ENCODE data around the gene PRDM10.
"Not testable (repeated sequence)": the region's sequence is repeated elsewhere in the genome, so short reads cannot be mapped to it uniquely, and the experiment has no call there.

The PRDM10 gene

DNA sequence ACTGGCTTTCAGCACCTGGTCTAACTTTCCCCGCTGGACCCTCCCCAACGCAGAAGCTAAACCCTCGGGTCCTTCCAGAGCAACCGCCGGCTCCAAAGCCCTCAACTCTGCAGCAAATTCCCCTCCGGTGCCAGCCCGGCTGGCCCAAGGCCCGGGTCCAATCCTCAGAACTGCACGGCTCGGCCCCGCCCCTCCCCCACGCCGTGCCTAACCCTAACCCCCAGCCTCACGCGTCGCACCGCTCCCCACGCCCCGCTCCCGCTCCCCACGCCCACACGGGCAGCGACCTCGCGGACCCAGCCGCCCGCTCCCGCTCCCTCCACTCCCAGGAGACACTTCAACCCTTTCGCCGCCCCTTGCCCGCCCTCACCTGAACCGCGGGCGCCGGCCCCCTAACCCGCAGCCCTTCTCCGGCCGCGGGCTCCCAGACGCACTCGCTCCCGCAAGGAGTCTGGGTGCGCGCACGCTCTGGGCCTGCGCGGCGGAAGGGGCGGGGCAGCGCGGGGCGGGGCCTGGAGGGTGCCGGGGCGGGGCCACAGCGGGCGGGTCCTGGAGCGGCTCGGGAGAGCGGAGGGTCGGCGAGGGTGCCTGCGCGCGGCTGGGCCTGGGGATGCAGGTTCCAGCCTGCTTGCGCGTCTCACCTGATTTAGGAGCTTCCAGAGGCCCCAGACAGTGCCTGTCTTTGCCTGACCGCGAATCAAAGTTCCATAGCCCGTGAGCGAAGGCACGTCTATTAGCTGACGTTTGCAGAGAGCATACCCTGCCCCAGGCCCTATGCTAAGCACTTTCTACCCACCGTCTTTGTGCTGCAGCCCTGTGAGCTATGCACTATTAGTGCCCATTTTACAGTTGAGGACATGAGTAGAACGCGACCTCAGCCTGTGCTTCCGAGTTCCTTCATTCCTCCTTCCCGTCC, 107.3 kb downstream of the PRDM10 start, which contains the start of gene NFRKB:
Gene NFRKB, minus strand, starts transcription at position 453 of the 916 bp plus-strand sequence. CDS start 2,729 bp downstream, outside the sequence.
- TF ChIP-seq ZNF274 (IDR thresholded peaks at IDR 0.05; ENCODE audit: low read depth, low read length), result no peak
- H3K4me3 ChIP-seq (ENCODE audit: low read length), result peak within 1 kb of the TSS; percentile 96

DNA sequence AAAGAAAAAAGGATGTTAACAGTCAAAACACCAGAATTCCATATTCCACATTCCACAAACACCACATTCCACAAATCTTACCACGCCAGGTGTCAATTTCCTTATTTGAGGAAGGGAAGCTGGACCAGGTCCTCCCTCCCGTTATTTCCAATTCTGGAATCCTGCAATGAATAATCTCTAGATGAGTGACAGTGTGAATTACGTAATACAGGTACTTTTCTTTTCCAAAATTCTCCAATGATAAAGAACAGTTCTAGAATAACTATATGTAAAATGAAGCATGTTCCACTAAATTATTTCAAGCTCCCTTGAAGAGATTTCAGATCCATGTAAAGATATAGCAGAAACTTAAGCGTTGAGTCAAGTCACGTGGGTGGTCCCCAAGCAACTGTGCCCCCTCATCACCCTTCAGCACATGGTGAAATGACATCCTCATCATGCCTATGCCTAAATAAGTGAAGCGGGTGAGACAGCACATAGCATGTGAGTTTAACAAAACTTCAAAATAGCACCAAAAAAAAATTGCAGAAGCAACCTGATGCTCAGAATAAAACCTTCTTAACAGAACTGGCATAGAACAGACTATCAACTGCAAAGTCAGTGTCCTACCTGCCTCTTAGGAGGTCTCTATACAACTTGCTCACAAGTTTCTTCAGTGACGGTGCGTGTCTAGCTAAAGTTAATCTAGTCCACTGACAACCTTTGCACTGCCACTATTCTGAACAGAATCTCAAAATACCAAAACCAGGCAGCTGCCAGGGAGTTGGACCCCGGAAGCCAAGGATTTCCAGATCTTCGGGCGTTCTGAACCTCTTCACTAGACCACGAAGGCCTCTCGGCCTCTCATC, 108.1 kb downstream of the PRDM10 start:
- peak overlapping the region; percentile 96 for H3K4me3 ChIP-seq (ENCODE audit: low read length)
- no peak for TF ChIP-seq ZNF274 (IDR thresholded peaks at IDR 0.05; ENCODE audit: low read depth, low read length)

DNA sequence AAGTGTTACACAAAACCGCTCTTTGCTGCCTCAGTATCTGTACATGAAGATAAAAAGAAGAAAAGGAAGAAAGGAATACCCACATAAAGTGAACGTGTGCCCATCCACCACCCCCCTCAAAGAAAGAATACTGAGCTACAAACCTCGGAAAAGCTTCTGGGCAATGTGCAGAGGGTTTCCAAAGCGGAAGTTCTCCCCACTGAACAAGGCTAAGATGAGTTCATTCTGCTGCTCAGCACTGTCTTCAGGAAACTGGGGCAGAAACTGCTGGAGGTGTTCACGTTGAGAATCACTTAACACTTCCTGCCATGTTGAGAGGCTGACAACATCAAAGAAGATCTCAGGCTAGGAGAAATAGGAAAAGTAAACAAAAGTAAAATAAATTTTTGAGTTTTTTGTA, 114.2 kb downstream of the PRDM10 start:
- TF ChIP-seq ZNF274 (IDR thresholded peaks at IDR 0.05; ENCODE audit: low read depth, low read length), result no peak
- no peak overlapping the region for H3K4me3 ChIP-seq (ENCODE audit: low read length)

DNA sequence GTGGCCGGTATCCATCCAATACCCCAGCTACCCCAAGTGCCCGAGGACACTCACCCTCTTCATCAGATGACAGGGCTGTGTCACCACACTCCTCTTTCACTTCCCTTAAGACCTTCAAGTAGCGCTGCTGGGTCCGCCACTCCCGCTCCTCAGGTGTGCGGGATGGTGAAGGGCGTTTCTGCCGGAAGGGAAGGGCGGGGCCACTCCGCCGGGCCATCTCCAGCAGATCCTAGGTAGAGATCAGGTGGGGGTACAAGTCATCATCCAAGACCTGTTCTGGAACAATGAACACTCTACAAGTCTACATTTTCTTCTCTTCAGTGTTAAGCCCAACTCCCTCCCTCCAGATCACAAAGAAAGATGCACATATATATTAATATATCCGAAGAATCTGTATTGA, 117.3 kb downstream of the PRDM10 start:
- H3K4me3 ChIP-seq (ENCODE audit: low read length), result no peak overlapping the region
- no peak for TF ChIP-seq ZNF274 (IDR thresholded peaks at IDR 0.05; ENCODE audit: low read depth, low read length)

DNA sequence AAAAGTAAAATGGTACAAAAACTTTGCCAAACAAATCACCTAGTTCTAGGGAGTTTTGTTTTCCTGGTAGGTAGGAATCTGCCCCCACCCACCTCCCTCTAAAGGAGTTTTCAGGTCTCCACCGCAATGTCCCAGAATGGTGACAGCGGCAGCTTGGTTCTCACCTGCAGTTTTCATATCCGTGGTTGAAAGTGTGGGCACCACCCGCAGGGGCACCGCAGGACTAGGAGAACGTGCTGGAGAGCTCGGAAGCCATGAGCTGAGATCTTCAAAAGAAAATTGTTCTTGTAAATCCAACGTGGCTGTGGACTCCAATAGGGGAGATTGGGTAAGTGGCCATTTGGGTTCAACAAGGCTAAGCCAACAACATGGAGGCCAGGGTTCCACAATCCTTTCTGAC, 118.1 kb downstream of the PRDM10 start:
- H3K4me3 ChIP-seq (ENCODE audit: low read length), result no peak overlapping the region
- TF ChIP-seq ZNF274 (IDR thresholded peaks at IDR 0.05; ENCODE audit: low read depth, low read length), result no peak

DNA sequence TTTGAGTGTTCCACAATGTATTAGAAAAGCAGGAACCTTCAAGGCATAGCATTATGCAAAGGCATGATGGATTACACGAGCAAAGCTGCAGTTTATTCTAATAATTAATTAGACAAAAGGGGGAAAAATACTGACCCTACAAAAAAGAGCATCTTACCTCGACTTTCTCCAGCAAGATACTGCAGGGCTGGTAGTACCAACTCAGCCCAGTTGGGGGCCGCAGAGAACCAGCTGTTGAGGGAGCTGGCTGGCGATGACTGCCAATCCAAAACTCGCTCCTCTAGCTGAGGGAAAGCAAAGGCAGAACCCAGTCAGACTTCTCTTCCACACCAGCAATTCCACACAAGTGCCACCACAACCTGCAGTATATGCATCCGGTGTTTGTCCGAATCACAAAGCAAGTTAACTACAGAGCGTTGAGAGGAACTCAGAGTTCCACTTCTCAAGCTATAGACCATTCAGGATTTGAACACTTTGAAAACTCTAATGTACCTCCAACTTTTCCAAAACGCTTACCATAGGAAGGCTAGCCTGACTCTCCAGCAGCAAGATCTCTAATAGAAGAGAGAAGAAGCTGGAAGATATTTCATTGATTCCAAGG, 121.0 kb downstream of the PRDM10 start:
- H3K4me3 ChIP-seq (ENCODE audit: low read length), result no peak overlapping the region

DNA sequence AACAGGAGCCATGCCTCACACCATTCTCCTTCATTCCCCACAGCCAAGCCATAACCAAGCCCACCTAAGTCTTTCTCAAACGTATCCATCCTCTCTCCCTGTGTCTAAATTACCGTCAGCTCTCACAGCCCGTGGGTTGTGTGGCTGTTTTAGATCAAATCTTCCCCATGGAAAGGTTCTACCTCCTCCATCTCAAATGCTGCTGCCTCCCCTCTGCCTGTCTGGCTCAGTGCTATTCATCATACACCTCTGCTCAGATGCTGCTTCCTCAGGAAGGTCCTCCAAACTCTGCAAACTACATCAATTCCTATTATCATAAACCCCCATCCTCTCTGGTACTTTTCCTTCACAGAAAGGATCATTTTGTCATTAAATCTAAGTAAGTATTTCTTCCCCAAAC, 122.3 kb downstream of the PRDM10 start:
- no peak overlapping the region for H3K4me3 ChIP-seq (ENCODE audit: low read length)
- TF ChIP-seq ZNF274 (IDR thresholded peaks at IDR 0.05; ENCODE audit: low read depth, low read length), result no peak

More for the DNA sequence above, 121.0 kb downstream of the PRDM10 start:
- no peak for TF ChIP-seq ZNF274 (IDR thresholded peaks at IDR 0.05; ENCODE audit: low read depth, low read length)

DNA sequence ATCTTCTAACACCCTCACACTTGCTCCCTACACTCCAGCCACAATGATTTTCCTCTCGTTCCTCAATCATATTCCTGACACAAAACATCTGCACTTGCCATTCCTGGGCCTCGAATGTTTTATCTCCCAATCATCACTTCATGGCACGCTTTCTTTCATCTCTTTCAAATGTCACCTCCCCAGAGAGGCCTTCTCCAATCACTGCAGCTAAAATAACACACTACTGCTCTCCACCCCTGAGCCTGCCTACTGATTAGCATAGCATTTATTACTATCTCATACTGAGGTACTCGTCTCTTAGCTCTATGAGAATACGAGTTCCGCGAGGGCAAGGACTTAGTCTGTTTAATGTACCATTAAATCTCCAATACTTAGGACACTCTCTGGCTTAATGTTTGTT, 130.7 kb downstream of the PRDM10 start:
- no peak for TF ChIP-seq ZNF274 (IDR thresholded peaks at IDR 0.05; ENCODE audit: low read depth, low read length)
- H3K4me3 ChIP-seq (ENCODE audit: low read length), result no peak overlapping the region

DNA sequence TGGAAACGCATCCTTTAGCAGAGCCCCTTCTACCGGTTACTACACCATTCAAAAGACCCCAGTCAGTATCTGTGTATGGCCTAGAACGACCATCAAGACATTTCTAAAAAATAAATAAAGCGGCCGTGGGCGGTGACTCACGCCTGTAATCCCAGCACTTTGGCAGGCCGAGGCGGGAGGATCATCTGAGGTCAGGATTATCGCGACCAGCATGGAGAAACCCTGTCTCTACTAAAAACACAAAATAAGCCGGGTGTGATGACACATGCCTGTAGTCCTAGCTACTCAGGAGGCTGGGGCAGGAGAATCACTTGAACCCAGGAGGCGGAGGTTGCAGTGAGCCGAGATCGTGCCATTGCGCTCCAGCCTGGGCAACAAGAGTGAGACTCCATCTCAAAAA, 134.0 kb downstream of the PRDM10 start:
- not testable (repeated sequence) for H3K4me3 ChIP-seq (ENCODE audit: low read length)

DNA sequence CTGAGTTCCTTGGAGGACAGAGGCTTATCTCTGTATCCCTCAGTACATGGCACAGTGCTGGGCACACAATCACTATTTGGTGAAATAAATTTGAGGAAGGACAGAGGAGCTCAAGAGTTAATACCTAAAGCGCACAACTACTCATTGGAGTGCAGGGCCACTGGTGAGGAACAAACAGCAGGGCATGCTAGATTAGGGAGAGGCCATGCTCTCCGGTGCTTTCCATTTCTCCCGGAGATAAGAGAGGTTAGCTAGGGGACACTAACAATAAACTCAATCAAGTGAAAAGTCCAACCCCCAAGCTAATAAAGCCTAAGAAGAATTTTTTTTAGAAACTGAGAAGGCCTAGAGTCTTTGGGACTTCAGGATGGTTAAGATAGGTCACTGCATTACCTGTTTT, 136.3 kb downstream of the PRDM10 start:
- no peak for TF ChIP-seq ZNF274 (IDR thresholded peaks at IDR 0.05; ENCODE audit: low read depth, low read length)
- no peak overlapping the region for H3K4me3 ChIP-seq (ENCODE audit: low read length)

DNA sequence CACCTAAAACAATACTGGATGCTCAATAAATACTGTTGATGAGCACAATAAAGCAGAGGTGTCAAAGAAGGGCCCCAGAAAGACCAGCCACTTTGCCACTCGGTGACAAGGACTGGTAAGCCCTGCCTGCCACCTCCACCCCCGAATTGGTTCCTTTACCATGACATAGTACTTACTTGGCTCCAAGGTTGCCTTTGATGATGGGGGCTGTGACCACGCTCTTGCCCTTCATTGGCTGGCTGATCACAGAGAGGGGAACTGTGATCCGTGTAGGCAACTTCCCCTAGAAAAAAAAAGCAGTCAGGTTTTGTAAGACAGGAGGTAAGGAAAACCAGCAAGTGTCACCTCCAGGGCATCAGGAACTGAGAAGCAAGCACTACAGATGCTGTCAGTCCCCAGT, 136.9 kb downstream of the PRDM10 start:
- TF ChIP-seq ZNF274 (IDR thresholded peaks at IDR 0.05; ENCODE audit: low read depth, low read length), result no peak

DNA sequence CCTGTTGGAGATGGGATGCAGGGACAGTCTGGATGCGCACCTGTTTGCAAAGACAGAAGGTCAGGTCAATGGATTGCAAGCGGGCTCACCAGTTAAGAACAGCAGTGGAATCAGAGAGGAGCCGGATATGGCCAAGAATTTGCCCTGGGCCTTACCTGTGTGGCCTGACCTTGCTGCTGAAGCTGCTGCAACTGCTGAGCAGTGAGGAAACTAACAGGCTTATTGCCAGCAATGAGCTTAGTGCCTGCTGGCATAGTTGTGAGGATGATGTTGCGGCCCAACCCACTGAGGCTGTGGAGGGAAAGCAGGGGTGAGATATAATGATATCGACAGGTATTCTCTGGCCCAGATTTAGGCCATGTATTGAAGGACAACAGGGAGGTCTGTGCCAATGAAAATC, 137.8 kb downstream of the PRDM10 start:
- no peak overlapping the region for H3K4me3 ChIP-seq (ENCODE audit: low read length)
- no peak for TF ChIP-seq ZNF274 (IDR thresholded peaks at IDR 0.05; ENCODE audit: low read depth, low read length)

More for the DNA sequence above, 136.9 kb downstream of the PRDM10 start:
- H3K4me3 ChIP-seq (ENCODE audit: low read length), result no peak overlapping the region

DNA sequence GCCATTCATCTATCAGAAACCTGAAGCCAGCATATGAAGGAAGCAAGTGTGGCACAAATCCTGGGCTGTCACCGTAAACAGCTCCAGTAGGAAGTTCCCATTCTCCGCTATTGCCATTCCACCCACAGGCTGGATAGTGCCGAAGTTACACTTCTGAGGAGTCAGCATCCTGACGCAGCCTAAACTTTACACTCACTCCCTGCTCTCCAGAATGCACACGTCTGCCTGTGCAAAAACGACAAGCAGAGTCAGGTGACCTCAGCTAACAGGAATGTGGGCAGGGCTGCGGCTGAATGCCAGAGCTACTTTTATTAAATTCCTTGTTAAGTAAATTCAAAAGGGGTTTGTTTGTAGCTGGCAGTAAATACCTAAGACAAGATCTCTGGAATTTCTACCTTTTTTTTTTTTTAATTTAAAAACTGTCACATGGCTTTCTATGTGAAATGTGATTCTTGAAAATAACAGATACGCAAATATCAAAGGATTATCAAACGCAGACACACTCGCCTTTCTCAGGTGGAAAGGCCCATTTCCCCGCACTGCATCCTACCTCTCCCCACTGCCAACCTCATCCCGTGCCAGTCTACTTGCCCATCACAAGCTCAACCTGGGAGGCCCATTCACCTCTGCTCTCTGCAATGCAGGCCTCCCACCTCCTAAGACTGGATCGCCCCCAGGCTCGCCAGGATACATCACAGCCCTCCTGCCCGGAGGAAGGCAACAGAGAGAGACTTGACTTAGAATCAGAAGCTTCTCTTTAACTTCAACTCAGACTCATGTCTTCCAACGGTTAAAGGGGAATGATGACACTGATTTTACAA, 140.7 kb downstream of the PRDM10 start:
- no peak for TF ChIP-seq ZNF274 (IDR thresholded peaks at IDR 0.05; ENCODE audit: low read depth, low read length)
- H3K4me3 ChIP-seq (ENCODE audit: low read length), result no peak overlapping the region

DNA sequence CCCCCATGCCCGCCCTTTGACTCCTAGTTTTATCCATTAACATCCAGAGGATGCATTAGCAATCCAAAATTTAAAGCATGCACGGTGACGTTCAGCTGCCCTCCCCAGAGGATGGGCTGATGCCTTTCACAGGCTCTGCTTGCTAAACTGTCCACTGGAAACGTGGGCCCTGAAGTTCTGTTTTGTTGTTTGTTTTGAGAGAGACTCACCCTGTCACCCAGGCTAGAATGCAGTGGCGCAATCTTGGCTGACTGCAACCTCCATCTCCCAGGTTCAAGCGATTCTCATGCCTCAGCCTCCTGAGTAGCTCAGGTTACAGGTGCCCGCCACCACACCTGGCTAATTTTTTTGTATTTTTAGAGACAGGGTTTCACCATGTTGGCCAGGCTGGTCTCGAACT, 146.6 kb downstream of the PRDM10 start:
- TF ChIP-seq ZNF274 (IDR thresholded peaks at IDR 0.05; ENCODE audit: low read depth, low read length), result no peak
- no peak overlapping the region for H3K4me3 ChIP-seq (ENCODE audit: low read length)
